ENCODE data around the gene ASPHD1.
"Not testable (repeated sequence)": the region's sequence is repeated elsewhere in the genome, so short reads cannot be mapped to it uniquely, and the experiment has no call there.

ASPHD1 gene

DNA sequence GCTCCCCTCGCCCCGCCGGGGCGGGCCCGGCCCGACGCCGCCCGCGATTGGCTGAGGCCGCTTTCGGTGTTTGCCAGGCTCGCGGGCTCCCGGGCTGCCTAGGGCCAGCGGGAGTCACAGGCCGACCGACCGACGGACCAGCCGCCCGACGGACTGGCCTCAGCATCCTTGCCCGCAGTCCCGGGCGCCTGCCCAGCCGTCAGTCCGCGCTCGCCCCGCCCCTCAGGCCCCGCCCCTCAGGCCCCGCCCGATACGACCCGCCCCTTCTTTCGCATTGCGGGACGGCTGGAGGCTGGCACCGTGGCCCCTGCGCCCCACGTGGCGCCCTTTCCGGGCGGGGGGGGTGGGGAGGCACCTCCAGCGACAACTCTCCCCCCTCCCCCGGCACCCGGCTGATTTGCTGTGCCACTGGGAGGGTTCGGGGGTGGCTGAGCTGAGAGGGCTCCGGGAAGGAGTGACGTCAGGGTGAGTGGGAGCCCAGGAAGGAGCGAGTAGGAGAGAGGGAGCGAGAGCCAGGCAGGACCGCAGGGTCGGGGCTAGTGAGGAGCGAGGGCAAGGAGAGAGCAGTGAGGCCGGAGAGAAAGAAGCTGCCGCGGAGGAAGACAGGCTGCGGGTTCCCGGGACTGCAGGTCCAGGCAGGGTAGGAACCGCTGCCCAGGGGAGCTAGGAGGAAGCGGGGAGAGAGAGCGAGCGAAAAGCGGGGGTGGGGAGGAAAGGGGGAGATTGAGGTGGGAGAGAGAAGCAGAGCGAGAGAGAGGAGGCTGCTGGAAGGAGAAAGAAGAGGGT lies at the start of gene ASPHD1:
Gene ASPHD1 (plus strand): TSS at position 387 of the 786 bp plus-strand sequence. CDS start 484 bp downstream, outside the sequence.
- DNase-seq: peak; percentile 74

DNA sequence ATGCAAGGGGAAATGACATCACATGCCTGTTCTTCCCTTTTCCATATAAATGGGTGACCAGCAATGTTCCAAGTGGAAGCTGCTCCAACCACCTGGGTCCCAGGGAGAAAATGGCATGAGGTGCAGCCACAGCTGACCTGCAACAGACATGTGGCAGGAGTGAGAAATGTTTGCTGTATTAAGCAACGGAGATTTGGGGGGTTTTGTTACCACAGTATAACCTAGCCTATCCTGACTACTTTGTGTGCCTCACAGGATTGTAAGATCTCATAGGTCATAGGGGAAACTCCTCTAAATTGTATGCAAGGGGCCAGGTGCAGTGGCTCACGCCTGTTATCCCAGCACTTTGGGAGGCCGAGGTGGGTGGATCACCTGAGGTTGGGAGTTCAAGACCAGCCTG lies 49.3 kb upstream of the ASPHD1 start:
- DNase-seq: no peak

DNA sequence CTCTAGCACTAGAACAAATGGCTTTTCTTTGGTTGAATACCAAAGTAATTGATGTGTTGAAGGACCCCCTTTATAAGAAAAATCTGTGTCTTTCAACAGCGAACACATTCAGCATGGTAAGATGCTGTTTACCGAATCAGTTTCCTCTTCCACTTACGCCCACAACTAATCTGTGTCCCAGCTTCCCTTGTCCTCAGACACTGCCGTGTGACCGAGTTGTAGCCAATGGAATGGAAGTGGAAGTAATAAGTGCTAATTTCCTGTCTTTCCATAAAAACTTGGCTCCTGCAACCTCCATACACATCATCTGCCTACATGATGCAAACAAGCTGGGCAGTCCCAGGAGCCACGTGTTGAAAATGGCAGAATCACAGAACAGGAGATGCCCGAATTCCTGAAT lies 47.6 kb upstream of the ASPHD1 start:
- no peak for DNase-seq

DNA sequence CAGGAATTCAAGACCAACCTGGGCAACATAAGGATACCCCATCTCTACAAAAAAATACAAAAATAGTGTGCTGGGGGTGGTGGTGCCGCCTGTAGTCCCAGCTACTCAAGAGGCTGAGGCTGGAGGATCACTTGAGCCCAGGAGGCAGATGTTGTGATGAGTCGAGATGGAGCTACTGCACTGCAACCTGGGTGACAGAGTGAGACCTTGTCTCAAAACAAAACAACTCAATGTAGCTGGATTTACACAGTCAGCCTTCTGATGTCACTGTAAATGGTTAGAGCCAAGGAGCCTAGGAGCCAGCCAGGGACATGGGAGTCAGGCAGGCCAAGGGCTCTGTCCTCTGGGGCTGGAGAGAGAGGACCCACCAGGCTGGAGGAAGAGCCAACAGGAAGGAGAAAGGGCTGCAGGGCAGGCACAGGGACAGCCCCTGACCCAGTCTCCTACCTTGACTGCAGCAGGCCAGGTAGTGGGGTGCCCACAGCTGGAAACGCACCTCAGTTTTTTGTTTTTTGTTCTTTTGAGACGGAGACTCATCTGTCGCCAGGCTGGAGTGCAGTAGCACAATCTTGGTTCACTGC lies 45.7 kb upstream of the ASPHD1 start:
- no peak for DNase-seq

DNA sequence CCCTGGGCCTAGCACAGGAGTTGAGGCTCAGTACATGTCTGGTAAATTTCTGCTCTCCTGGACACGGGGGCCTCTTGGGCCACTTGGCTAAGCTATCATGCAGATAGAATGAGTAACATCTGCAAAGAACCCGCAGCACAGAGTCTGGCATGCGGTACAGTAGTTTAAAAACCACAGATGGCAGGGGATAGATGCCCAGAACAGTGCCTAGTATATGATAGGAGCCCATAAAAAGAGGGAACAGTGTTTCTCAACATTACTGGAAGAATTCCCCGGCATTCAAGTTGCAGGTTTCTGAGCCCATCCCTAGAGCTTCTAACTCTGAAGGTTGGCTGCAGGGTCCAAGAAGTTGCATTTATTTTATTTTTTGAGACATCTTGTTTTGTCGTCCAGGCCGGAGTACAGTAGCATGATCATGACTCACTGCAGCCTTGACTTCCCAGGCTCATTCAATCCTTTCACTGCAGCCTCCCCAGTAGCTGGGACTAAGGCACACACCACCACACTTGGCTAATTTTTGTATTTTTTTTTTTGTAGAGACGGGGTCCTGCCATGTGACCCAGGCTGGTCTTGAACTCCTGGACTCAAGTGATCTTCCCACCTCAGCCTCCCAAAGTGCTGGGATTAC lies 43.0 kb upstream of the ASPHD1 start:
- DNase-seq: no peak

DNA sequence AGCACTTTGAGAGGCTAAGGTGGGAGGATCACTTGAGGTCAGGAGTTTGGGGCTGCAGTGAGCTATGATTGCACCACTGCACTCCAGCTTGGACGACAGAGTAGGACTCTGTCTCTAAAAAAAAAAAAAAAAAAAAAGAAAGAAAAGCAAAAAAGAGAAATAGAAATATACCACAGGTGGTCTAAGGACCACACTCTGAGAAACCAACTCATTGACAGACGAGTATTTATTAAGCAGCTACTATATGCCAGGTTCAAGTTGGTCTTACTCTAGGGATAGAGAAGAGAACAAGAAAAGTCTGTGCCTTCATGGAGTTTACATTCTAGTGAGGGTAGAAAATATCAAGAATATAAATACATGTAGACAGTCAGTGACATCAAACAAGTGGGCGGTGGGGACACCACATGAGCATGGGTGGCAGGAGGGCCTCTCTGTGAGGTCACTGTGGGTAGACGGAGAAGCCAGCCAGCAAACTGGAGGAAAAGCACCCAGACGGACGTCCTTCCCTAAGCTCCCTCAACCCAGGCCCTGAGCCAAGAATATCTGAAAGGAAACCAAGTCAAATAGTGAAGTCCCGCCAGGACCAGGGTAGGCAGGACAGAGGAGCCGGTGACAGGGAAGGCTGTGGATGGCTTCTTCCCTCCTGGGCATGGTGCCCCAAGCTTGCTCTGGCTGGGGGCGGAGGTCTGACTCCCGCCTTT lies 42.0 kb upstream of the ASPHD1 start:
- DNase-seq: no peak

GRCh38 chr16:29858974-29859373 lies 41.3 kb upstream of the ASPHD1 start:
- no peak for DNase-seq

DNA sequence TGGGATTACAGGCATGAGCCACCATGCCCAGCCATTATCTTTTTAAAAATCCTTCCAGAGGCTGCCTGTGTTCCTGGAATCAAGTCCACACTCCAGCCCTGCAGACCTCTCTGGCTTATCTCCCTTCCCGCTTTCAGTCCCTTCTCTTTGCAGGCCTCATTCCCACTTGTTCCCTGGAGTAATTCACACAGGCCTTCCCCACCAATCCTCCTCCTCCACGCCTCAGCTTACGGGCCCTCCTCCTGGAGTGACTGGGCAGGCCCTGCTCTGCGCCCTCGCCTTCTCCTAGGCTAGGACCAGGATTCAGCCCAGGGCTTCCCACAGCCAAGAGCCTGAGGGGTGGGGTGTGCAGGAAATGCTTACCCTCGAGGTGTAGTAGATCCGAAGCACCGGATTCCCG lies 40.1 kb upstream of the ASPHD1 start:
- no peak for DNase-seq

GRCh38 chr16:29862383-29862883 lies 37.9 kb upstream of the ASPHD1 start:
- no peak for DNase-seq

DNA sequence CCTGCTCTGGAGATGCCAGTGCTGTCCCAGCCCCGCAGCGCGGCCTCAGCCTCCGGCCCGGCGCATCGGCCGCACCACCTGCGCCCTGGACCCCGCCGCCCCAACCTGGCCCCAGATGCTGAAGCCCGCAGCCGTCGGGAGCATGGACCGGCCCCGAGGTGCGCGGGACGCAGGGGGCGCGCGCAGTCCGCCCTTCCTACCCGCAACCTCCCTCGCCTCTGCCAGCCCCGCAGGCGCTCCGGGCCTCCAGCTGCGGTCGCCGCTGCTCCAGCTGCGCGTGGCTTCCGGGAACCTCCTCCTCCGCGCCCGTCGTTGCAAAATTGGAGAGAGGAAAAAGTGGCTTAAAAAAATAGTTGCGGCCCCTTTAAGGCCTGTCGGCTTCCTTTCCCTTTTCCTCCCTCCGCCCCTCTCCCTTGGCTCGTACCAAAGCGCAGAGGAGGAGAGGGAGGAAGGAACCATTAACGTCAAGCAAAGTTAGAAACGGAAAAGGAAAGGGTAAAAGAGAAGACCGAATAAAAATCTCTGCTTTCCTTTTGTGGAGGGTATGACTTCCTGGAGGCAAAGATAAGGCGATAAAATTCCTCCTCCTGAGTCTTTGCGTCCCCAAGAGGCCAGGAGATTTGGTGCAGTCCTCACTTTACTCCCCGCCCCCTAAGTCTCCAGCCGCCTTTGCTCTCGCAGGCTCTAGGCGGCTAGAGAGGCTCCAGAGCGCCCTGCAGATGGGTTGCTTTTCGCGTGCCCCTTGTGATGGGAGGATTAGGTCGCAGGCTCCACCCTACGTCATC lies 37.2 kb upstream of the ASPHD1 start, which contains the start of gene CDIPT:
Gene CDIPT (minus strand): TSS at position 343 of the 785 bp plus-strand sequence. CDS start 369 bp downstream, outside the sequence.
- DNase-seq: peak; percentile 96

DNA sequence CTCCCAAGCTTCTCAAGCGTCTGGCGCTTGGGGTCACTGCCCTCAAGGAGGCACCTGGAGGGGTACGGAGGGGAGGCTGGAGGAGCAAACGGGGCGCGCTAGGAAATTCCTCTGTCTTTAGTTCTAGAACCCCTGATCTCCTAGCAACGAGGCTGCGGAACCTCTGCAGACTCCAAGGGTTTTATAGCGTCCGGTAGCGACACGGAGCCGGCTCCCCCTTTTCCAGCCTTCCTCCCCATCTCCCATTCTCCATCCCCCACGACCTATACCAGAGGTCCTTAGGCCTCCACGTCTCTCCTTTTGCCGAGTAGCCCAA lies 36.7 kb upstream of the ASPHD1 start:
- DNase-seq: no peak

DNA sequence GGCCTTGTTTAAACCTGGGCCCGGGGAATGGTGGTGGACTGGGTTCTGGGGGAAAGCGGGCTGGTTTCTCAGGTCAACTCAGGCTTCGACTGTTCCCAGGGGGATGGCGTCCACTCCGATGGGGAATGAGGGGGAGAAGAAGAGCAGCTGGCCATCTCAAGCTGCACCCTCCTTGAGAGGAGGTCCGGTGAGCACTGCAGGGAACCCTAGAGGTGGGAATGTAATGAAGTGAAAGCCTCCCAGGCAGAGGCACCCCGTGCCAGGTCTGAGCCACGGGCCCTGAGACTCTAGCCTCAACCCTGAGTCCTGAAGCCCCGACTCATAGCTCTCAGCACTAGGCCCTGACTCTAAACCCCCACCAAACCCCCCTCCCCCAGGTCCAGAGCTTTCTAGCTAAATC lies 36.1 kb upstream of the ASPHD1 start:
- DNase-seq: no peak

- no peak for DNase-seq
Observed at GRCh38 chr16:29868396-29869009, 31.8 kb upstream of the ASPHD1 start.

- DNase-seq: not testable (repeated sequence)
Observed at GRCh38 chr16:29869067-29869466, 31.2 kb upstream of the ASPHD1 start.

GRCh38 chr16:29871822-29872546 lies 28.3 kb upstream of the ASPHD1 start:
- no peak for DNase-seq

- DNase-seq: no peak
Observed at GRCh38 chr16:29873319-29873718, 27.0 kb upstream of the ASPHD1 start.

- no peak for DNase-seq
Observed at GRCh38 chr16:29875206-29875605, 25.1 kb upstream of the ASPHD1 start.

DNA sequence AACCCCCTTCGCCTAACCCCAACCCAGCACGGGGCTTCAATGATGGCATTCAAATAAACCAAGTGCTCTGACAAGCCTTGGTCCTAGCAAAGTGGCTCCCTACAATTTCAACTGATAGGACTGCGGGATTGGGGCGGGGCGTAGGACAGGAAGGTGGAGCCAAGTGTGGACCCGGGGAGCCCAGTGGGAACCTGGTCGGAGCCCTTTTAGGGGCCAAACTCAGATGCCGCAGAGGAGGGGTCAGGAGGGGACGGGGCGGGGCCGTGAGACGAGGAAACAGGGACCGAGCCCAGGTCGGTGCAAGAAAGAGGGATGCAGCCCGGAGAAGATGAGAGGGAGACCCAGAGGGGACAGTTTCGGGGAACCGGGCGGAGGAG lies 24.1 kb upstream of the ASPHD1 start:
- DNase-seq: no peak

- no peak for DNase-seq
Observed at GRCh38 chr16:29876594-29877249, 23.6 kb upstream of the ASPHD1 start.

- no peak for DNase-seq
Observed at GRCh38 chr16:29877266-29877961, 22.9 kb upstream of the ASPHD1 start.

Measured in DMS79 (cell line).